Naive B cell (primary cell): ENCODE measurements around the gene OR10H4. TPM values are rescaled to one million over a fixed set of nuclear protein-coding genes. Genes with fewer than 3 reads are reported as not detected.
"Not testable (repeated sequence)": the region's sequence is repeated elsewhere in the genome, so short reads cannot be mapped to it uniquely, and the experiment has no call there.

Experiments used
- ATAC-seq, 2 donors: fragments of 150-1000 bp; cut with Tn5 transposase; 2 replicates each; pipeline ENCODE4 v1.10.0; 2021; ENCODE audit warnings: low read depth in 2 of 2, mild to moderate bottlenecking in 2 of 2, moderate library complexity in 2 of 2
- DNase-seq: peaks from one replicate; pipeline ENCODE4 v3.0.0; 2022
- H3K27ac Mint-ChIP-seq, 6 donors: one replicate each; pipeline ENCODE4 v1.8.0; 2020 to 2022; ENCODE audit warnings: mild to moderate bottlenecking in 6 of 6, mixed read lengths in 6 of 6, moderate library complexity in 5 of 6, inconsistent platforms in 2 of 6
- H3K27me3 Mint-ChIP-seq, 3 donors: one replicate each; pipeline ENCODE4 v1.8.0; 2021 to 2022; ENCODE audit warnings: mixed read lengths in 3 of 3, mild to moderate bottlenecking in 1 of 3
- H3K36me3 Mint-ChIP-seq, 2 donors: one replicate each; pipeline ENCODE4 v1.8.0; 2020 to 2022; ENCODE audit warnings: mixed read lengths in 2 of 2, inconsistent platforms in 1 of 2, mild to moderate bottlenecking in 1 of 2
- H3K4me1 Mint-ChIP-seq, 3 donors: one replicate each; pipeline ENCODE4 v1.8.0; 2020 to 2022; ENCODE audit warnings: mixed read lengths in 3 of 3, inconsistent platforms in 1 of 3, mild to moderate bottlenecking in 1 of 3, moderate library complexity in 1 of 3
- H3K4me3 Mint-ChIP-seq, 8 donors: one replicate each; pipeline ENCODE4 v1.8.0; 2020 to 2022; ENCODE audit warnings: mild to moderate bottlenecking in 8 of 8, mixed read lengths in 8 of 8, moderate library complexity in 8 of 8, inconsistent platforms in 2 of 8
- H3K9me3 Mint-ChIP-seq, 7 donors: one replicate each; pipeline ENCODE4 v1.8.0; 2020 to 2022; ENCODE audit warnings: mixed read lengths in 7 of 7, mild to moderate bottlenecking in 5 of 7, inconsistent platforms in 2 of 7, moderate library complexity in 1 of 7
- polyA plus RNA-seq, 6 donors: library from polyadenylated mRNA; unstranded; fragments of 300-500 nt; fragmentation: Illumina TruSeq; gene quantifications; one replicate each; pipeline ENCODE4 v1.2.3, GENCODE V29; 2021; ENCODE audit warnings: low read depth in 6 of 6

OR10H4 gene
- polyA plus RNA-seq, 6 donors from 2014 or later, result not detected

DNA sequence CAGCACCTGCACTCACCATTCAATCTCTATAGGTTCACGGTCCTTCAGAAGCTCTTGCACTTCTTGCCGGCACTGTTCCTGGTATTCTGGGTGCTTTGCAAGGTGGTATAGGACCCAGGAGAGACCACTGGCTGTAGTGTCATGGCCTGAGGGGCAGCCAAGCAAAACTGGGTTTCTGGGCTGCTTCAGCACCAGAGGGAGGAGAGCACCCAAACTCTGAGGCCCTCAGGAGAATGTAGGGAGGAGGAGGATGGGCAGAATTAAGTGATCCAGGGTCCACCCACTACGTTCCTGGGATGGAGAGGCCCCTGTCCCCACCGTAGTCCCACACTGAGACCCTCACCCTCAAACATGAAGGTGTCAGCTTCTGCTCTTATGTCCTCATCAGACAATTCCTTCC, 26.8 kb upstream of the OR10H4 start:
- H3K4me1 Mint-ChIP-seq, result peaks cover 4 to 6% (median 4%) of the 10 kb centered on the region in 3 donors
- H3K27me3 Mint-ChIP-seq, result peaks cover 69 to 77% (median 75%) of the 10 kb centered on the region in 3 donors
- ATAC-seq, result no peak
- no peak overlapping the region for H3K27ac Mint-ChIP-seq
- H3K4me3 Mint-ChIP-seq, result no peak overlapping the region
- DNase-seq, result no peak
- peaks cover 0 to 3% (median 0%) of the 10 kb centered on the region in 7 donors for H3K9me3 Mint-ChIP-seq
- H3K36me3 Mint-ChIP-seq, result no peaks in the 10 kb centered on the region

DNA sequence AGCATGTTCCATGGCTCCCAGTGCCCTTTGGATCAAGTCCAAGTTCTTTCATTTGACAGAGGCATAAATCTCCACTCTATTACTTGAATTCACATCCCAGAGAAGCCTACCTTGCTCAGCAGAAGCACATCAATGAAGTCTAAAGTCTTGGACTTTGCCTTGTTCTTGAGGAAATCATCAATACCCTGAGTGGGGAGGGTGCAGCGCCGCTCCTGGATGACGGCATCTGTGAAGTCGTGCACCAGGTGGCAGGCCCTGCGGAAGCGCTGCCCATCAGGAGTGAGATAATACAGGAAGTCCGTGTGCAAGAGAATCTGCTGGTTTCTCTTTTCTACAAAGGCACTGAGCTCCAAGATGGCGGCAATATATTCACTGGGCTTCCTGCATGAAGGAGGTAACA, 25.1 kb upstream of the OR10H4 start:
- no peak for DNase-seq
- Mint-ChIP-seq H3K4me1 (no peaks in the 10 kb centered on the region), H3K9me3 (peaks cover 0 to 2% (median 0%) of the 10 kb centered on the region in 7 donors), H3K27ac (no peak overlapping the region), H3K27me3 (peaks cover 67 to 80% (median 72%) of the 10 kb centered on the region in 3 donors), H3K36me3 (no peaks in the 10 kb centered on the region), H3K4me3 (no peak overlapping the region)
- no peak for ATAC-seq

- H3K27me3 Mint-ChIP-seq, result peaks cover 54 to 88% (median 66%) of the 10 kb centered on the region in 3 donors
- peaks cover 0 to 2% (median 0%) of the 10 kb centered on the region in 7 donors for H3K9me3 Mint-ChIP-seq
- H3K4me3 Mint-ChIP-seq, result no peak overlapping the region
- no peak overlapping the region for H3K27ac Mint-ChIP-seq
- peaks cover 0 to 5% (median 0%) of the 10 kb centered on the region in 3 donors for H3K4me1 Mint-ChIP-seq
- DNase-seq (no peak), ATAC-seq (no peak)
- no peaks in the 10 kb centered on the region for H3K36me3 Mint-ChIP-seq
Measured at GRCh38 chr19:15926484-15926883, 22.3 kb upstream of the OR10H4 start.

- H3K27ac Mint-ChIP-seq, result no peak overlapping the region
- DNase-seq (no peak), ATAC-seq (no peak)
- H3K27me3 Mint-ChIP-seq, result peaks cover 41 to 70% (median 50%) of the 10 kb centered on the region in 3 donors
- peaks cover 0 to 2% (median 0%) of the 10 kb centered on the region in 7 donors for H3K9me3 Mint-ChIP-seq
- H3K4me1 Mint-ChIP-seq, result peaks cover 0 to 5% (median 0%) of the 10 kb centered on the region in 3 donors
- no peak overlapping the region for H3K4me3 Mint-ChIP-seq
- no peaks in the 10 kb centered on the region for H3K36me3 Mint-ChIP-seq
Measured at GRCh38 chr19:15928321-15928720, 20.5 kb upstream of the OR10H4 start.

DNA sequence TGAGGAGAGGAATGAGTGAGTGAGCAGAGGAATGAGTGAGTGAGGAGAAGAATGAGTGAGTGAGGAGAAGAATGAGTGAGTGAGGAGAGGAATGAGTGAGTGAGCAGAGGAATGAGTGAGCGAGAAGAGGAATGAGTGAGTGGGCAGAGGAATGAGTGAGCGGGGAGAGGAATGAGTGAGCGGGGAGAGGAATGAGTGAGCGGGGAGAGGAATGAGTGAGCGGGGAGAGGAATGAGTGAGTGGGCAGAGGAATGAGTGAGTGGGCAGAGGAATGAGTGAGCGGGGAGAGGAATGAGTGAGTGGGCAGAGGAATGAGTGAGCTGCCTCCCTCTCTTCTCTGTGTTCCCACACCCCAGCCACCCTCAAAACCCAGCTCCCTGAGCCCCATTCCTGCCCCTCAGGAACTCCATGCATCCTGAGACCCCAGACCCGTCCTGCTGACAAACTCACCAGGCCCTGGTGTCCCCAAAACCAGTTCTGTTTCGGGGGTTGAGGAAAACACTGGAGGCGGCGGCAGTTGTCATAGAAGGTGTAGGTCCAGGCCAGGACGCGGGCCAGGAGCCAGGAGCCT, 15.0 kb upstream of the OR10H4 start:
- Mint-ChIP-seq H3K9me3 (peaks cover 0 to 14% (median 4%) of the 10 kb centered on the region in 7 donors), H3K27me3 (peaks cover 18 to 62% (median 20%) of the 10 kb centered on the region in 3 donors)
- not testable (repeated sequence) for H3K4me3 Mint-ChIP-seq, H3K36me3 Mint-ChIP-seq, ATAC-seq, H3K4me1 Mint-ChIP-seq, H3K27ac Mint-ChIP-seq, DNase-seq

DNA sequence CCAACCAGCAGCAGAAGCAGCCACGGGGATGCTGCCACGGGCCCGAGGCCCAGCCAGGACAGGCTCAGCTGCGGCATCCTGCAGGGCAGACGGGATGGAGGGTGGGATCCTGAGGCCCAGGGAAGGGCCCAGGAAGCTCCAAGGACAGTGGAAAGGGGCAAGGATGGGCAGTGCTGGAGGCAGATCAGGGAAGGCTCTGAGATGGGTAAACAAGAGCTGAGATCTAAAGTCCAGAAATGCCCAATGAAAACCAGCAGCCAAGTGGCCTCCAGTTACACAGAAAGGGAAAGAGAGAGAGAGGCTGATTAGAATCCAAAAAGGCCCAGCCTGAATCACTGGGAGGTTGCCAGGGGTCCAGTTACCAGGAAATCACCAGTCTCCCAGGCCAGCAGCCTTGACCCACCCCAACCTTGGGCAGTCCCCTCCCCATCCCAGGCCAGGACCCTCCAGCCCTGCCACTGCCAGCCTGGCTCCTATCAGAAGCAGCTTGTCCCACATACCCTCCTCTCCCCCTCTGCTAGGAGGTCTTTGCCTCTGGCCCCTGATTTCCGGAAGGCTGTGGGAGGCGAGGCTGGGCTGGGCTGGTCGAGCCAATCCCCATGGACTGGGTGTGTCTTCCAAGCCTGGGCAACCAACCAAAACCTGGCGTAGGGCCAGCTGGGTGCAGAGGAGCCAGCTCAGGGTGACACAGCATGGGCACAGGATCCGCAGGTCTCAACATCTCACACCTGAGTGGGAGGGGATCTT, 14.3 kb upstream of the OR10H4 start, which contains the start of gene CYP4F11:
Gene CYP4F11 (minus strand): TSS at position 198 of the 747 bp plus-strand sequence. CDS start 121 bp downstream, at position 77.
- H3K36me3 Mint-ChIP-seq, result no peaks in the 10 kb centered on the region
- peaks cover 11 to 58% (median 14%) of the 10 kb centered on the region in 3 donors for H3K27me3 Mint-ChIP-seq
- H3K4me1 Mint-ChIP-seq, result peaks cover 0 to 5% (median 0%) of the 10 kb centered on the region in 3 donors
- DNase-seq (no peak), ATAC-seq (no peak)
- H3K4me3 Mint-ChIP-seq, result no peak within 1 kb of the TSS
- peaks cover 0 to 15% (median 4%) of the 10 kb centered on the region in 7 donors for H3K9me3 Mint-ChIP-seq
- no peak within 1 kb of the TSS for H3K27ac Mint-ChIP-seq

DNA sequence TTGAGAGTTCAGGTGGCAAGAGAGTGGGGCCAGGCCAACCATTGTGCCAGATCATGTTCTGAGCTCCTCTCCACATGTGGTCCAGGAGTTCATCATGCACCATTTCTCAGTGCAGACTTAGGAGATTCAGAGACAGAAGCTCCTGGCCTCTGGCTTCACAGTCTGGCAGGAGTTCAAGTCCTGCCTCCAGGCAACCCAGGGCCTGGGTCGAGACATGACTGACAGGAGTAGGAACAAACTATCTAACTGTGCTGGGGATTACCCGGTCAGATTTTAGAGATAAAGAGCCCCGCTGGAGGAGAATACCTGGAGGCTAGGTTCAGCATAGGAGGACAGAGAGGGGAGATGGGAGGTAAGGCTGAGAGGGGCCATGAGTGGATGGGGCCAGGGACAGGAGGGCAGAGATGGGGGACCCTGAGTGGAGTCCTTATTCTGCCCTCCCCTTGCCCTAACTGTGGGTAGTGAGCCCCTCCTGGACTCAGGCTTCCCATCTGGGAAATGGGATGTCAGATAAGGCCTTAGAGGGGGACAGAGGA, 13.6 kb upstream of the OR10H4 start:
- Mint-ChIP-seq H3K36me3 (no peaks in the 10 kb centered on the region), H3K9me3 (peaks cover 0 to 15% (median 4%) of the 10 kb centered on the region in 7 donors), H3K27me3 (peaks cover 9 to 56% (median 12%) of the 10 kb centered on the region in 3 donors), H3K27ac (no peak overlapping the region), H3K4me1 (peaks cover 0 to 5% (median 0%) of the 10 kb centered on the region in 3 donors), H3K4me3 (no peak overlapping the region)
- DNase-seq (no peak), ATAC-seq (no peak)

GRCh38 chr19:15936173-15936572, 12.6 kb upstream of the OR10H4 start:
- H3K4me1 Mint-ChIP-seq, result peaks cover 0 to 2% (median 0%) of the 10 kb centered on the region in 3 donors
- ATAC-seq (no peak), DNase-seq (no peak)
- H3K36me3 Mint-ChIP-seq, result no peaks in the 10 kb centered on the region
- no peak overlapping the region for H3K4me3 Mint-ChIP-seq
- H3K27ac Mint-ChIP-seq, result no peak overlapping the region
- H3K9me3 Mint-ChIP-seq, result peaks cover 0 to 15% (median 4%) of the 10 kb centered on the region in 7 donors
- H3K27me3 Mint-ChIP-seq, result peaks cover 4 to 55% (median 12%) of the 10 kb centered on the region in 3 donors

GRCh38 chr19:15936950-15937349, 11.9 kb upstream of the OR10H4 start:
- no peak for ATAC-seq

DNA sequence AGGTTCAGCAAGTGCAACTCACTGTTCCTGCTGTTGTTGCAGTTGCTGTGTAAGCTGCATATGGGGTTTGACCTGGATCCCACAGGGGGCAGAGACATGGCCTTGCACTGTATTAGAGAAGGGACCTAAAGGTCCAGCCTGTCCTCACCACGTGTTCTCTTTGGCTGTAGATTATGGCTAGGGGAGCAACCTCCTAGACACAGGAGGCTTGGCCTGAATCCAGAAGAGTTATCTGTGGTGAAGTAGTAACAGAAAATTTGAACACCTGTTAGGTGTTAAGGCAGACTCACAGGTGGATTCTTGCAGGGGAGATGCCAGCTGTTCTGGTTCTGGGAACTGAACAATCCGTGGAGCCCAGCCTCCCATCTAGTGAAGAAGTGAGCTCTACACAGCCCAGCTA, 11.0 kb upstream of the OR10H4 start:
- H3K27ac Mint-ChIP-seq, result no peak overlapping the region
- no peak for DNase-seq

More at GRCh38 chr19:15936950-15937349, 11.9 kb upstream of the OR10H4 start:
- Mint-ChIP-seq H3K27me3 (peaks cover 3 to 52% (median 14%) of the 10 kb centered on the region in 3 donors), H3K27ac (no peak overlapping the region), H3K4me3 (no peak overlapping the region), H3K36me3 (no peaks in the 10 kb centered on the region), H3K9me3 (peaks cover 0 to 15% (median 4%) of the 10 kb centered on the region in 7 donors), H3K4me1 (no peaks in the 10 kb centered on the region)
- no peak for DNase-seq

GRCh38 chr19:15944401-15944800, 4.4 kb upstream of the OR10H4 start:
- H3K27ac Mint-ChIP-seq, result no peak overlapping the region
- H3K9me3 Mint-ChIP-seq, result peaks cover 11 to 29% (median 19%) of the 10 kb centered on the region in 7 donors
- DNase-seq, result no peak
- no peak overlapping the region for H3K4me3 Mint-ChIP-seq
- H3K4me1 Mint-ChIP-seq, result no peaks in the 10 kb centered on the region
- H3K36me3 Mint-ChIP-seq, result peaks cover 14% of the 10 kb centered on the region in 2 donors
- H3K27me3 Mint-ChIP-seq, result peaks cover 14 to 43% (median 38%) of the 10 kb centered on the region in 3 donors
- no peak for ATAC-seq

More for the DNA sequence above, 11.0 kb upstream of the OR10H4 start:
- Mint-ChIP-seq H3K4me3 (no peak overlapping the region), H3K4me1 (no peaks in the 10 kb centered on the region), H3K27me3 (peaks cover 12 to 56% (median 16%) of the 10 kb centered on the region in 3 donors), H3K9me3 (peaks cover 0 to 15% (median 4%) of the 10 kb centered on the region in 7 donors), H3K36me3 (no peaks in the 10 kb centered on the region)
- ATAC-seq, result no peak

DNA sequence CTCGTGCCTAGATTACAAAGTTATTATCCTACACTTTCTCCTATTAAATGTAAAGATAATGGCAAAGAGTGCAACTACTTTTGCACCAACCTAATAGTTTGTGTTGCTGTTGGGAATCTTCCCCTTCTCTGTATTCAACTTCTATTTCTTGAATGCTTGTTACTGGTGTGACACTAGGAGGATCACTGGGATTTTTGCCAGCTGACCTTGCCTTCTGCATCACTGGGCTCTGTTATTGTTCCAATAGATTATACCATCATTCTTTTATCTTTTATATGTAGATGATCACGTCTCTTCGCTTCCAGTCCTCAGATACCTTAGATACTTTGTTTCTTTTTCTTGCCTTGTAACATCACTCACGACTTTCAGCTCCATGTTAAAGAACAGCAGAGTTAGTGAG, 3.5 kb upstream of the OR10H4 start:
- H3K27ac Mint-ChIP-seq, result no peak overlapping the region
- H3K4me1 Mint-ChIP-seq, result no peaks in the 10 kb centered on the region
- no peak for DNase-seq
- H3K9me3 Mint-ChIP-seq, result peaks cover 14 to 37% (median 22%) of the 10 kb centered on the region in 7 donors
- no peak for ATAC-seq
- peaks cover 14 to 45% (median 41%) of the 10 kb centered on the region in 3 donors for H3K27me3 Mint-ChIP-seq
- no peak overlapping the region for H3K4me3 Mint-ChIP-seq
- H3K36me3 Mint-ChIP-seq, result peaks cover 15 to 21% of the 10 kb centered on the region in 2 donors

- H3K27ac Mint-ChIP-seq, result no peak overlapping the region
- peaks cover 65 to 75% (median 73%) of the 10 kb centered on the region in 3 donors for H3K27me3 Mint-ChIP-seq
- H3K9me3 Mint-ChIP-seq, result peaks cover 0 to 4% (median under 1%) of the 10 kb centered on the region in 7 donors
- no peak overlapping the region for H3K4me3 Mint-ChIP-seq
- H3K4me1 Mint-ChIP-seq, result no peaks in the 10 kb centered on the region
- H3K36me3 Mint-ChIP-seq, result peaks cover 0 to 2% of the 10 kb centered on the region in 2 donors
- ATAC-seq (no peak), DNase-seq (no peak)
Measured at GRCh38 chr19:15954820-15955219, 6.0 kb downstream of the OR10H4 start.
